ENCODE data around the gene C1orf35. TPM values are rescaled to one million over a fixed set of nuclear protein-coding genes. Genes with fewer than 3 reads are reported as not detected.

Gene C1orf35
- total and polyA plus RNA-seq, 2 donors (not counting 1 experiment from before 2014, with no cell fraction given), result 4.8 to 7.6 TPM

- Histone ChIP-seq H4K20me1 (ENCODE audit: control insufficient read depth, extremely low read depth, insufficient read depth, low read length) (no peaks in the 10 kb centered on the region), H3K27ac (ENCODE audit: insufficient read depth, low read length) (no peak overlapping the region), H3K4me1 (ENCODE audit: control insufficient read depth, extremely low read depth, insufficient read depth, low read length) (no peaks in the 10 kb centered on the region), H3K79me2 (ENCODE audit: control insufficient read depth, insufficient read depth, low read length) (no peaks in the 10 kb centered on the region), H3K36me3 (ENCODE audit: control insufficient read depth, insufficient read depth, low read length) (no peaks in the 10 kb centered on the region), H3K4me3 (replicated peaks in 1 of 4; ENCODE audit: control extremely low read depth in 1 of 4, insufficient read depth in 1 of 4, low read depth in 3 of 4, low read length in 4 of 4) (no peak overlapping the region), H2AFZ (ENCODE audit: low read length) (no peak overlapping the region), H3K27me3 (ENCODE audit: control insufficient read depth, insufficient read depth, low read length) (no peaks in the 10 kb centered on the region), H3K9ac (ENCODE audit: insufficient read depth, low read length) (no peak overlapping the region), H3K4me2 (ENCODE audit: extremely low read depth, insufficient read depth, low read length) (no peak overlapping the region), H3K9me3 (ENCODE audit: control insufficient read depth, insufficient read depth, low read depth, low read length) (no peaks in the 10 kb centered on the region)
- TF ChIP-seq EZH2 (IDR thresholded peaks at IDR 0.05; ENCODE audit: low read length, missing control alignments), result no peak
- TF ChIP-seq, protein P1, sequence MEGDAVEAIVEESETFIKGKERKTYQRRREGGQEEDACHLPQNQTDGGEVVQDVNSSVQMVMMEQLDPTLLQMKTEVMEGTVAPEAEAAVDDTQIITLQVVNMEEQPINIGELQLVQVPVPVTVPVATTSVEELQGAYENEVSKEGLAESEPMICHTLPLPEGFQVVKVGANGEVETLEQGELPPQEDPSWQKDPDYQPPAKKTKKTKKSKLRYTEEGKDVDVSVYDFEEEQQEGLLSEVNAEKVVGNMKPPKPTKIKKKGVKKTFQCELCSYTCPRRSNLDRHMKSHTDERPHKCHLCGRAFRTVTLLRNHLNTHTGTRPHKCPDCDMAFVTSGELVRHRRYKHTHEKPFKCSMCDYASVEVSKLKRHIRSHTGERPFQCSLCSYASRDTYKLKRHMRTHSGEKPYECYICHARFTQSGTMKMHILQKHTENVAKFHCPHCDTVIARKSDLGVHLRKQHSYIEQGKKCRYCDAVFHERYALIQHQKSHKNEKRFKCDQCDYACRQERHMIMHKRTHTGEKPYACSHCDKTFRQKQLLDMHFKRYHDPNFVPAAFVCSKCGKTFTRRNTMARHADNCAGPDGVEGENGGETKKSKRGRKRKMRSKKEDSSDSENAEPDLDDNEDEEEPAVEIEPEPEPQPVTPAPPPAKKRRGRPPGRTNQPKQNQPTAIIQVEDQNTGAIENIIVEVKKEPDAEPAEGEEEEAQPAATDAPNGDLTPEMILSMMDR (conservative IDR thresholded peaks at IDR 0.05 in 1 of 2, IDR thresholded peaks at IDR 0.05 in 1 of 2; ENCODE audit: low read depth in 1 of 2, low read length in 2 of 2), result no peak
- no peak for DNase-seq (ENCODE audit: low read depth in 2 of 2)
Measured at GRCh38 chr1:228120351-228120750, 17.2 kb upstream of the C1orf35 start.

DNA sequence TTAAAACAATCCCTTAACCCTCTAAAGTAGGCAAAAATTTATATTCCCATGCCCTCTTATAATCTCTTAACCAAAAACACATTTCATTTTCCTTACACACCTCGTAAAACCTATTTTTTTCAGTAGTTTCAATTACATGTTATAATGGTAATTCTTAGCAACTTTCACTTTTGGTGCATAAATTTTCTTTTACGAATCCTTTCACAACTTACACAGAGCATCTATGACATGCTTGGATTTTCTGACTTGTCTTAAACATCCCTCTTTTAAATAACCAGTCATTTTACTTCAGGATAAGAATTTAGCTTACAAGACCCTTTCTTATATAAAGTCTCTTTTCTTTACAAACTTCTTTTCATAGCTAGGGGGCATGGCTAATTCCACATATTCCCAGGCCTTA, 14.9 kb upstream of the C1orf35 start:
- Histone ChIP-seq H3K27ac (ENCODE audit: insufficient read depth, low read length) (no peak overlapping the region), H3K79me2 (ENCODE audit: control insufficient read depth, insufficient read depth, low read length) (no peaks in the 10 kb centered on the region), H4K20me1 (ENCODE audit: control insufficient read depth, extremely low read depth, insufficient read depth, low read length) (no peaks in the 10 kb centered on the region), H3K36me3 (ENCODE audit: control insufficient read depth, insufficient read depth, low read length) (no peaks in the 10 kb centered on the region), H2AFZ (ENCODE audit: low read length) (no peak overlapping the region), H3K4me1 (ENCODE audit: control insufficient read depth, extremely low read depth, insufficient read depth, low read length) (no peaks in the 10 kb centered on the region), H3K27me3 (ENCODE audit: control insufficient read depth, insufficient read depth, low read length) (no peaks in the 10 kb centered on the region), H3K4me2 (ENCODE audit: extremely low read depth, insufficient read depth, low read length) (no peak overlapping the region), H3K9ac (ENCODE audit: insufficient read depth, low read length) (no peak overlapping the region), H3K9me3 (ENCODE audit: control insufficient read depth, insufficient read depth, low read depth, low read length) (no peaks in the 10 kb centered on the region), H3K4me3 (replicated peaks in 1 of 4; ENCODE audit: control extremely low read depth in 1 of 4, insufficient read depth in 1 of 4, low read depth in 3 of 4, low read length in 4 of 4) (no peak overlapping the region)
- no peak for DNase-seq (ENCODE audit: low read depth in 2 of 2)
- TF ChIP-seq EZH2 (IDR thresholded peaks at IDR 0.05; ENCODE audit: low read length, missing control alignments), result no peak
- TF ChIP-seq, protein P1 (conservative IDR thresholded peaks at IDR 0.05 in 1 of 2, IDR thresholded peaks at IDR 0.05 in 1 of 2; ENCODE audit: low read depth in 1 of 2, low read length in 2 of 2), result no peak

DNA sequence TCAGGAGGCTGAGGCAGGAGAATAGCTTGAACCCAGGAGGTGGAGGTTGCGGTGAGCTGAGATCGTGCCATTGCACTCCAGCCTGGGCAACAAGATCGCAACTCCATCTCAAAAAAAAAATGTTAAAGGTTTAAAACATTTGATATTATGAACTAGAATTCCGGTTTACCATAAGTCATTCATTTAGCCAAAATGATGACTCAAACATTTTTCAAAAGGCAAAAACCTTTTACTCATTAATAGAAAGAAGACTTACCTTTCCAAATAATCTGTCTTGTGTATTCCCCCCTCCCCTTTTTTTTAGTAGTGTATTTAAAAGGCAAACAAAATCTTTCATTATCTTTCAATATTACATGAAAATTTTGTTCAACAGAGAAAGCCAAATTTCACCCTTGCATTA, 14.2 kb upstream of the C1orf35 start:
- TF ChIP-seq, protein P1 (conservative IDR thresholded peaks at IDR 0.05 in 1 of 2, IDR thresholded peaks at IDR 0.05 in 1 of 2; ENCODE audit: low read depth in 1 of 2, low read length in 2 of 2), result no peak
- TF ChIP-seq EZH2 (IDR thresholded peaks at IDR 0.05; ENCODE audit: low read length, missing control alignments), result no peak
- no peaks in the 10 kb centered on the region for H3K27me3 ChIP-seq (ENCODE audit: control insufficient read depth, insufficient read depth, low read length)
- H3K27ac ChIP-seq (ENCODE audit: insufficient read depth, low read length), result no peak overlapping the region
- no peak overlapping the region for H3K9ac ChIP-seq (ENCODE audit: insufficient read depth, low read length)
- H3K4me1 ChIP-seq (ENCODE audit: control insufficient read depth, extremely low read depth, insufficient read depth, low read length), result no peaks in the 10 kb centered on the region
- no peak overlapping the region for H2AFZ ChIP-seq (ENCODE audit: low read length)
- H3K79me2 ChIP-seq (ENCODE audit: control insufficient read depth, insufficient read depth, low read length), result no peaks in the 10 kb centered on the region
- no peak overlapping the region for H3K4me3 ChIP-seq (replicated peaks in 1 of 4; ENCODE audit: control extremely low read depth in 1 of 4, insufficient read depth in 1 of 4, low read depth in 3 of 4, low read length in 4 of 4)
- no peaks in the 10 kb centered on the region for H4K20me1 ChIP-seq (ENCODE audit: control insufficient read depth, extremely low read depth, insufficient read depth, low read length)
- DNase-seq (ENCODE audit: low read depth in 2 of 2), result no peak
- no peak overlapping the region for H3K4me2 ChIP-seq (ENCODE audit: extremely low read depth, insufficient read depth, low read length)
- H3K36me3 ChIP-seq (ENCODE audit: control insufficient read depth, insufficient read depth, low read length), result no peaks in the 10 kb centered on the region
- no peaks in the 10 kb centered on the region for H3K9me3 ChIP-seq (ENCODE audit: control insufficient read depth, insufficient read depth, low read depth, low read length)
